Panc1 (cell line): ENCODE results near the gene PDE11A. TPM values are rescaled to one million over a fixed set of nuclear protein-coding genes. Genes with fewer than 3 reads are reported as not detected.

Experiments
- ATAC-seq: fragments of 200-7000 bp; cut with Tn5 transposase; 2 replicates; pipeline ENCODE4 v1.9.1; 2020; ENCODE audit warnings: mild to moderate bottlenecking, moderate library complexity
- BruUV-seq: library from RNA; stranded (reverse); fragments of 400-500 nt; replicated peaks from 2 replicates; lab custom pipeline; 2021; lab: Mats Ljungman, UMichigan
- CTCF ChIA-PET: fragments of 300-600 bp; sonication (Branson Sonifier 250); formaldehyde crosslinking; loops from one replicate; lab custom pipeline; 2022; ENCODE audit warnings: antibody characterized with exemption; lab: Charles Lee
- POLR2A ChIA-PET: fragments of 300-600 bp; sonication (Branson Sonifier 250); formaldehyde crosslinking; loops from one replicate; lab custom pipeline; 2022; ENCODE audit warnings: antibody characterized with exemption; lab: Charles Lee
- DNase-seq: peaks from one replicate; pipeline ENCODE4 v3.0.0-alpha.2; 2010; ENCODE audit warnings: low read depth, low spot score
- H3K27ac ChIP-seq: 2 replicates; pipeline ENCODE4 v1.5.1; 2011; ENCODE audit warnings: mild to moderate bottlenecking, low read length, inconsistent platforms
- H3K27me3 ChIP-seq: fragments of 200-500 bp; sonication (Bioruptor generic); 2 replicates; pipeline ENCODE4 v1.6.0; 2014; ENCODE audit warnings: low read length, inconsistent platforms; ENCODE audit not compliant: control insufficient read depth, insufficient read depth
- H3K36me3 ChIP-seq: fragments of 200-500 bp; sonication (Bioruptor generic); 2 replicates; pipeline ENCODE4 v1.5.1; 2014; ENCODE audit warnings: inconsistent platforms, mild to moderate bottlenecking, low read length, moderate library complexity; ENCODE audit not compliant: control insufficient read depth, insufficient read depth
- H3K4me1 ChIP-seq: 2 replicates; pipeline ENCODE4 v1.5.1; 2011; ENCODE audit warnings: inconsistent platforms, mild to moderate bottlenecking, low read length, moderate library complexity; ENCODE audit not compliant: control insufficient read depth, insufficient read depth
- H3K4me3 ChIP-seq, 2 experiments: 2 replicates each; pipeline ENCODE4 v1.5.1; 2011 to 2012; ENCODE audit warnings: low read depth in 2 of 2, low read length in 2 of 2, mild to moderate bottlenecking in 2 of 2, inconsistent platforms in 1 of 2, moderate library complexity in 1 of 2
- H3K9me3 ChIP-seq: fragments of 200-500 bp; sonication (Bioruptor generic); 2 replicates; pipeline ENCODE4 v1.5.1; 2014; ENCODE audit warnings: low read depth, mild to moderate bottlenecking, inconsistent platforms, low read length, moderate library complexity; ENCODE audit not compliant: control insufficient read depth, insufficient read depth
- CTCF ChIP-seq: fragments of 450-650 bp; IDR thresholded peaks from 2 replicates; pipeline ENCODE4 v1.5.1; 2017; ENCODE audit warnings: mild to moderate bottlenecking
- POLR2AphosphoS5 ChIP-seq: IDR thresholded peaks from 2 replicates; pipeline ENCODE4 v1.6.1; 2012; ENCODE audit warnings: mild to moderate bottlenecking, low read depth, low read length, moderate library complexity
- REST ChIP-seq, 2 experiments: IDR thresholded peaks; 2 replicates each; pipeline ENCODE4 v1.6.1; 2011 to 2012; ENCODE audit warnings: low read depth in 2 of 2, control low read depth in 1 of 2, low read length in 1 of 2, mild to moderate bottlenecking in 1 of 2, moderate library complexity in 1 of 2; ENCODE audit not compliant: insufficient read depth in 1 of 2
- SIN3A ChIP-seq: IDR thresholded peaks from 2 replicates; pipeline ENCODE4 v1.6.1; 2012; ENCODE audit warnings: low read depth, mild to moderate bottlenecking, low read length, moderate library complexity, borderline replicate concordance; ENCODE audit not compliant: insufficient read depth
- TCF7L2 ChIP-seq: IDR thresholded peaks from 2 replicates; pipeline ENCODE4 v1.6.1; 2011; ENCODE audit warnings: mild to moderate bottlenecking, low read depth, low read length, inconsistent platforms
- in situ Hi-C: cut with HindIII; loops from 2 replicates; pipeline ENCODE4 v1.10.0; 2016; ENCODE audit warnings: low sequenced_read_pairs, low pct_unique_long_range_greater_than_20kb
- intact Hi-C: fragments of 100-400 bp; cut with micrococcal nuclease; formaldehyde crosslinking; loops from one replicate; pipeline ENCODE4 v1.10.0; 2022; ENCODE audit not compliant: unreplicated experiment
- total RNA-seq: library from RNA; stranded (reverse); gene quantifications from one replicate; pipeline ENCODE4 v1.2.1, GENCODE V29; 2021; ENCODE audit not compliant: unreplicated experiment

The PDE11A gene
- total RNA-seq, 1 experiment from 2014 or later = not detected

- no peak for DNase-seq
- Histone ChIP-seq H3K4me3 (no peak overlapping the region), H3K4me1 (no peaks in the 10 kb centered on the region), H3K9me3 (no peaks in the 10 kb centered on the region), H3K36me3 (no peaks in the 10 kb centered on the region), H3K27me3 (no peaks in the 10 kb centered on the region; the same call in none of the 2 replicates), H3K27ac (no peak overlapping the region)
- BruUV-seq = no TSS peak
- ChIA-PET CTCF (no interaction called here), POLR2A (no interaction called here)
- no peak for ATAC-seq
- intact Hi-C loops (no loop called here), in situ Hi-C loops (no loop called here)
- no peak for TF ChIP-seq CTCF
- no peak for TF ChIP-seq POLR2AphosphoS5
- TF ChIP-seq SIN3A = no peak
- TF ChIP-seq TCF7L2 = no peak
Observed at GRCh38 chr2:178066324-178066723, 6.3 kb downstream of the PDE11A start.

- ATAC-seq (no peak), DNase-seq (no peak)
- H3K4me1 ChIP-seq = no peaks in the 10 kb centered on the region
- H3K27ac ChIP-seq = no peak overlapping the region
- TF ChIP-seq SIN3A (no peak), CTCF (no peak), POLR2AphosphoS5 (no peak), REST (IDR thresholded peaks at IDR 0.05; ENCODE audit: insufficient read depth in 1 of 2, low read depth in 2 of 2, low read length in 1 of 2) (no peak), TCF7L2 (no peak)
- POLR2A ChIA-PET = no interaction called here
- in situ Hi-C loops = no loop called here
- intact Hi-C loops = no loop called here
- CTCF ChIA-PET = no interaction called here
- no peaks in the 10 kb centered on the region for H3K36me3 ChIP-seq
- H3K27me3 ChIP-seq = no peaks in the 10 kb centered on the region
- no peak overlapping the region for H3K4me3 ChIP-seq
- BruUV-seq = no TSS peak
- no peaks in the 10 kb centered on the region for H3K9me3 ChIP-seq
Observed at GRCh38 chr2:178059681-178060080, 12.9 kb downstream of the PDE11A start.
